Activated T-cell treated with anti-CD3 and anti-CD28 coated beads for 4 hours (primary cell): Measurements from ENCODE around the gene JPH3.
"Not testable (repeated sequence)": the region's sequence is repeated elsewhere in the genome, so short reads cannot be mapped to it uniquely, and the experiment has no call there.

Experiments used
- DNase-seq: peaks from one replicate; pipeline ENCODE4 v3.0.0-alpha.2; 2020

Gene JPH3

GRCh38 chr16:87657621-87658192 lies 55.4 kb downstream of the JPH3 start:
- DNase-seq = no peak

- no peak for DNase-seq
These were observed 56.4 kb downstream of the JPH3 start for GRCh38 chr16:87658564-87659225.

- DNase-seq = no peak
These were observed 59.3 kb downstream of the JPH3 start for GRCh38 chr16:87661561-87661960.

GRCh38 chr16:87662254-87663204 lies 60.2 kb downstream of the JPH3 start:
- no peak for DNase-seq

- DNase-seq = no peak
These were observed 62.5 kb downstream of the JPH3 start for GRCh38 chr16:87664792-87665191.

GRCh38 chr16:87665193-87665592 lies 62.9 kb downstream of the JPH3 start:
- DNase-seq = no peak

GRCh38 chr16:87666919-87667318 lies 64.6 kb downstream of the JPH3 start:
- no peak for DNase-seq

GRCh38 chr16:87667443-87667842 lies 65.1 kb downstream of the JPH3 start:
- DNase-seq = no peak

- DNase-seq = no peak
These were observed 65.6 kb downstream of the JPH3 start for GRCh38 chr16:87667946-87668345.

- DNase-seq = no peak
These were observed 67.4 kb downstream of the JPH3 start for GRCh38 chr16:87669672-87670071.

GRCh38 chr16:87671221-87671620 lies 68.9 kb downstream of the JPH3 start:
- no peak for DNase-seq

- DNase-seq = no peak
These were observed 69.5 kb downstream of the JPH3 start for GRCh38 chr16:87671715-87672270.

GRCh38 chr16:87674419-87674818 lies 72.1 kb downstream of the JPH3 start:
- DNase-seq = no peak

GRCh38 chr16:87675111-87675719 lies 72.9 kb downstream of the JPH3 start:
- no peak for DNase-seq

- DNase-seq = no peak
These were observed 75.5 kb downstream of the JPH3 start for GRCh38 chr16:87677830-87678229.

- no peak for DNase-seq
These were observed 76.3 kb downstream of the JPH3 start for GRCh38 chr16:87678618-87679017.

GRCh38 chr16:87679593-87680271 lies 77.4 kb downstream of the JPH3 start:
- no peak for DNase-seq

GRCh38 chr16:87680272-87680644 lies 78.0 kb downstream of the JPH3 start:
- DNase-seq = no peak

- DNase-seq = not testable (repeated sequence)
These were observed 78.8 kb downstream of the JPH3 start for GRCh38 chr16:87681051-87681602.

- DNase-seq = no peak
These were observed 79.8 kb downstream of the JPH3 start for GRCh38 chr16:87681981-87682570.

- DNase-seq = no peak
These were observed 80.6 kb downstream of the JPH3 start for GRCh38 chr16:87682852-87683399.
